IPS-NIHi7 (cell line): ENCODE data around the gene CATSPER1.

ENCODE experiments used
- DNase-seq: peaks from one replicate; pipeline ENCODE4 v3.0.0; 2012; ENCODE audit warnings: mixed read lengths; ENCODE audit errors: extremely low spot score

The CATSPER1 gene

GRCh38 chr11:65968600-65969482 lies 57.4 kb downstream of the CATSPER1 start:
- DNase-seq: no peak

- DNase-seq: no peak
These were observed 58.8 kb downstream of the CATSPER1 start for GRCh38 chr11:65967329-65967934.
